GM19043 (cell line): ENCODE results near the gene CDH26.

Experiments used
- ATAC-seq: cut with Tn5 transposase; IDR thresholded peaks from one replicate; pipeline ENCODE4 v1.9.1; 2021; ENCODE audit warnings: low read depth; ENCODE audit not compliant: unreplicated experiment

Gene CDH26

GRCh38 chr20:60057866-60058807, 99.9 kb downstream of the CDH26 start:
- peak; percentile 37 for ATAC-seq

GRCh38 chr20:60058879-60059278, 100.7 kb downstream of the CDH26 start:
- ATAC-seq: no peak

- no peak for ATAC-seq
Observed at GRCh38 chr20:60060006-60060557, 101.9 kb downstream of the CDH26 start.

GRCh38 chr20:60060593-60060992, 102.4 kb downstream of the CDH26 start:
- no peak for ATAC-seq

- no peak for ATAC-seq
Observed at GRCh38 chr20:60062431-60063047, 104.3 kb downstream of the CDH26 start.

- ATAC-seq: no peak
Observed at GRCh38 chr20:60063048-60063451, 104.8 kb downstream of the CDH26 start.

GRCh38 chr20:60063739-60064380, 105.6 kb downstream of the CDH26 start:
- ATAC-seq: no peak
